ENCODE measurements around the gene LARP1B. TPM values are rescaled to one million over a fixed set of nuclear protein-coding genes. Genes with fewer than 3 reads are reported as not detected.
"Not testable (repeated sequence)": the region's sequence is repeated elsewhere in the genome, so short reads cannot be mapped to it uniquely, and the experiment has no call there.

Gene LARP1B
- total and polyA plus RNA-seq, 9 donors, result 16.7 to 35.5 (median 18.6) TPM

- not testable (repeated sequence) for H3K27ac ChIP-seq (ENCODE audit: low read length); H3K4me3 ChIP-seq (ENCODE audit: low read length); H3K27me3 ChIP-seq (ENCODE audit: control insufficient read depth, insufficient read depth, low read length); H3K36me3 ChIP-seq (ENCODE audit: control insufficient read depth, insufficient read depth, low read length); DNase-seq; H3K4me1 ChIP-seq (ENCODE audit: control insufficient read depth, insufficient read depth, low read length); H3K9me3 ChIP-seq (replicated peaks; ENCODE audit: control insufficient read depth, low read depth, low read length)
- WGBS (ENCODE audit: insufficient coverage), result 80% methylated on average over 3 of the region's 10 CpGs
These were observed 5.5 kb upstream of the LARP1B start for GRCh38 chr4:128055441-128056206.

- Histone ChIP-seq H3K36me3 (ENCODE audit: control insufficient read depth, insufficient read depth, low read length) (no peaks in the 10 kb centered on the region), H3K4me3 (ENCODE audit: low read length) (no peak overlapping the region), H3K9me3 (replicated peaks; ENCODE audit: control insufficient read depth, low read depth, low read length) (no peaks in the 10 kb centered on the region), H3K27me3 (ENCODE audit: control insufficient read depth, insufficient read depth, low read length) (no peaks in the 10 kb centered on the region), H3K27ac (ENCODE audit: low read length) (no peak overlapping the region), H3K4me1 (ENCODE audit: control insufficient read depth, insufficient read depth, low read length) (peaks cover 2% of the 10 kb centered on the region)
- no peak for DNase-seq
These were observed 4.7 kb upstream of the LARP1B start for GRCh38 chr4:128056396-128056795.

GRCh38 chr4:128060121-128060698 is 902 bp upstream of the LARP1B start:
- peak; percentile 50 for DNase-seq
- 35% methylated on average over 10 of the region's 21 CpGs for WGBS (ENCODE audit: insufficient coverage)
- H3K4me1 ChIP-seq (ENCODE audit: control insufficient read depth, insufficient read depth, low read length), result peaks cover 8% of the 10 kb centered on the region
- H3K36me3 ChIP-seq (ENCODE audit: control insufficient read depth, insufficient read depth, low read length), result no peaks in the 10 kb centered on the region
- H3K27ac ChIP-seq (ENCODE audit: low read length), result peak overlapping the region; percentile 94
- peak overlapping the region; percentile 84 for H3K4me3 ChIP-seq (ENCODE audit: low read length)
- H3K9me3 ChIP-seq (replicated peaks; ENCODE audit: control insufficient read depth, low read depth, low read length), result no peaks in the 10 kb centered on the region
- no peaks in the 10 kb centered on the region for H3K27me3 ChIP-seq (ENCODE audit: control insufficient read depth, insufficient read depth, low read length)

- Histone ChIP-seq H3K36me3 (ENCODE audit: control insufficient read depth, insufficient read depth, low read length) (no peaks in the 10 kb centered on the region), H3K27ac (ENCODE audit: low read length) (peak overlapping the region; percentile 91), H3K9me3 (replicated peaks; ENCODE audit: control insufficient read depth, low read depth, low read length) (no peaks in the 10 kb centered on the region), H3K27me3 (ENCODE audit: control insufficient read depth, insufficient read depth, low read length) (no peaks in the 10 kb centered on the region), H3K4me1 (ENCODE audit: control insufficient read depth, insufficient read depth, low read length) (peaks cover 11% of the 10 kb centered on the region), H3K4me3 (ENCODE audit: low read length) (peak overlapping the region; percentile 84)
- DNase-seq, result peak; percentile 60
- WGBS (ENCODE audit: insufficient coverage), result under 1% methylated on average over 88 of the region's 101 CpGs
These were observed 739 bp downstream of the LARP1B start for GRCh38 chr4:128061566-128062536.

GRCh38 chr4:128066453-128066820 is 5.3 kb downstream of the LARP1B start:
- H3K27ac ChIP-seq (ENCODE audit: low read length); H3K4me3 ChIP-seq (ENCODE audit: low read length); H3K9me3 ChIP-seq (replicated peaks; ENCODE audit: control insufficient read depth, low read depth, low read length); H3K36me3 ChIP-seq (ENCODE audit: control insufficient read depth, insufficient read depth, low read length); DNase-seq; H3K27me3 ChIP-seq (ENCODE audit: control insufficient read depth, insufficient read depth, low read length); H3K4me1 ChIP-seq (ENCODE audit: control insufficient read depth, insufficient read depth, low read length): not testable (repeated sequence)
- 94% methylated on average over 3 of the region's 10 CpGs for WGBS (ENCODE audit: insufficient coverage)

- Histone ChIP-seq H3K9me3 (replicated peaks; ENCODE audit: control insufficient read depth, low read depth, low read length) (no peaks in the 10 kb centered on the region), H3K36me3 (ENCODE audit: control insufficient read depth, insufficient read depth, low read length) (no peaks in the 10 kb centered on the region), H3K4me1 (ENCODE audit: control insufficient read depth, insufficient read depth, low read length) (peaks cover 3% of the 10 kb centered on the region), H3K27ac (ENCODE audit: low read length) (no peak overlapping the region), H3K27me3 (ENCODE audit: control insufficient read depth, insufficient read depth, low read length) (no peaks in the 10 kb centered on the region), H3K4me3 (ENCODE audit: low read length) (no peak overlapping the region)
- WGBS (ENCODE audit: insufficient coverage), result no CpG with 5 or more reads among the region's 3 CpGs
- DNase-seq, result no peak
These were observed 7.8 kb downstream of the LARP1B start for GRCh38 chr4:128068918-128069317.

- Histone ChIP-seq H3K4me3 (ENCODE audit: low read length) (no peak overlapping the region), H3K9me3 (replicated peaks; ENCODE audit: control insufficient read depth, low read depth, low read length) (no peaks in the 10 kb centered on the region), H3K36me3 (ENCODE audit: control insufficient read depth, insufficient read depth, low read length) (peaks cover 15% of the 10 kb centered on the region), H3K27ac (ENCODE audit: low read length) (no peak overlapping the region), H3K27me3 (ENCODE audit: control insufficient read depth, insufficient read depth, low read length) (no peaks in the 10 kb centered on the region), H3K4me1 (ENCODE audit: control insufficient read depth, insufficient read depth, low read length) (no peaks in the 10 kb centered on the region)
- no CpG with 5 or more reads among the region's 4 CpGs for WGBS (ENCODE audit: insufficient coverage)
- no peak for DNase-seq
These were observed 15.4 kb downstream of the LARP1B start for GRCh38 chr4:128076464-128076863.

- H3K4me3 ChIP-seq (ENCODE audit: low read length); H3K27ac ChIP-seq (ENCODE audit: low read length); H3K27me3 ChIP-seq (ENCODE audit: control insufficient read depth, insufficient read depth, low read length); H3K9me3 ChIP-seq (replicated peaks; ENCODE audit: control insufficient read depth, low read depth, low read length); DNase-seq; H3K4me1 ChIP-seq (ENCODE audit: control insufficient read depth, insufficient read depth, low read length): not testable (repeated sequence)
- WGBS (ENCODE audit: insufficient coverage), result no CpG with 5 or more reads among the region's 6 CpGs
- H3K36me3 ChIP-seq (ENCODE audit: control insufficient read depth, insufficient read depth, low read length), result peaks cover 32% of the 10 kb centered on the region
These were observed 34.2 kb downstream of the LARP1B start for GRCh38 chr4:128095293-128095692.

- Histone ChIP-seq H3K9me3 (replicated peaks; ENCODE audit: control insufficient read depth, low read depth, low read length) (no peaks in the 10 kb centered on the region), H3K4me3 (ENCODE audit: low read length) (no peak overlapping the region), H3K36me3 (ENCODE audit: control insufficient read depth, insufficient read depth, low read length) (peaks cover 7% of the 10 kb centered on the region), H3K4me1 (ENCODE audit: control insufficient read depth, insufficient read depth, low read length) (no peaks in the 10 kb centered on the region), H3K27ac (ENCODE audit: low read length) (no peak overlapping the region), H3K27me3 (ENCODE audit: control insufficient read depth, insufficient read depth, low read length) (no peaks in the 10 kb centered on the region)
- WGBS (ENCODE audit: insufficient coverage), result no CpG with 5 or more reads among the region's 3 CpGs
- peak; percentile 69 for DNase-seq
These were observed 46.7 kb downstream of the LARP1B start for GRCh38 chr4:128107766-128108165.

- DNase-seq, result no peak
- Histone ChIP-seq H3K27ac (ENCODE audit: low read length) (no peak overlapping the region), H3K4me1 (ENCODE audit: control insufficient read depth, insufficient read depth, low read length) (no peaks in the 10 kb centered on the region)
These were observed 61.9 kb downstream of the LARP1B start for GRCh38 chr4:128123036-128123435.

More at GRCh38 chr4:128123036-128123435, 61.9 kb downstream of the LARP1B start:
- WGBS (ENCODE audit: insufficient coverage), result no CpG with 5 or more reads among the region's 3 CpGs
- Histone ChIP-seq H3K36me3 (ENCODE audit: control insufficient read depth, insufficient read depth, low read length) (peaks cover 2% of the 10 kb centered on the region), H3K4me3 (ENCODE audit: low read length) (no peak overlapping the region), H3K27me3 (ENCODE audit: control insufficient read depth, insufficient read depth, low read length) (no peaks in the 10 kb centered on the region), H3K9me3 (replicated peaks; ENCODE audit: control insufficient read depth, low read depth, low read length) (no peaks in the 10 kb centered on the region)
